D341Med (cell line): Measurements from ENCODE around the gene SMC1A.

Source experiments
- DNase-seq: peaks from one replicate; pipeline ENCODE4 v3.0.0; 2012; ENCODE audit warnings: low spot score

Gene SMC1A

GRCh38 chrX:53340852-53341645, 81.4 kb downstream of the SMC1A start:
- DNase-seq = no peak

DNA sequence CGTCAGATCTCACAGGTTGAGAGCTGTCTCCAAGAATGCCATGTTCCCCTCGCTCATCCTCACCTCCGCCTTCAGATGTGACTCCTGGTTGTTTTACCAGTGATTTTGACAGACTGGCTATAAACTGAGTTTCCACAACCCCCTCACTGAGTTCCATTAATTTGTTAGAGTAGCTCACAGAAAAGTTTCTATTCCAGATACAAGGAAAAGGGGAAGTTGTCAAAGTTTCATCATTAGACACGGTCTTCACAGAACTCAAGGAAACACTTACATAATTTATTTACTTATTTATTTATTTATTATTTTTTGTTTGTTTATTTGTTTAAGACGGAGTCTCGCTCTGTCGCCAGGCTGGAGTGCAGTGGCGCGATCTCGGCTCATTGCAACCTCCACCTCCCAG, 85.4 kb downstream of the SMC1A start:
- no peak for DNase-seq

GRCh38 chrX:53333853-53334252, 88.6 kb downstream of the SMC1A start:
- DNase-seq = no peak

DNA sequence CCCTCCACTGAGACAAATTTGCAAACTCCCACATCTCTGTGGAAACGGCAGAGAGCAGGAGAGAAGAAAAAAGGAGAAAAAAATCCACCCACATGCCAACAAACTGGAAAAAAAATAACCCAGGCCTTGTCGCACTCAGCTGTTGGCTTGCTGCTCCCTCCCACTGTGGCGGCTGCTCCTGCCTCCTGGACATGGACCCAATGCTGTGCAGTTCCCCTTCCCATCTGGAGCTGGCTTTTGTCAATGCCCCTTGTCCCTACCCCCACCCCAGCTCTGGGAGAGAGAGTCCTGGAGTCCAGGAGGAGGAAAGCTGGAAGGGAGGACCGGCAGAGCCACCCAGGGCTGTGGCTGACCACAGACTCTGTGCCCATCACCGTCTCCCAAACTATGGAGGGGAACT, 90.2 kb downstream of the SMC1A start:
- no peak for DNase-seq

DNA sequence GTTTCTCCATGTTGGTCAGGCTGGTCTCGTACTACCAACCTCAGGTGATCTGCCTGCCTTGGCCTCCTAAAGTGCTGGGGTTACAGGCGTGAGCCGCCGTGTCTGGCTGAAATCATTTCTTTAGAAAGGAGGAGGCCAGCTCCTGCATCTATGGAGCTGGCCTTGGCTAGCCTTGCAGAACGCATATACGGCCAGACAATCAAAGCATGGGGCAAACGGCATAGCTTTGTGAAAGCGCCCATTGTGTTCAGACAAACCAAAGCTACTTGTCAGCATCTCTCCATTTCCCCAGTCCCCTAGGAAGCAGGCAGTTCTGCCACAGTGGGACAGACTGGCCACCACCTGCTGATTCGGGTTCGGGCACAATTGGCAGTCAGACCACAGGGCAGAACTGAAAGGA, 92.1 kb downstream of the SMC1A start:
- DNase-seq = no peak

DNA sequence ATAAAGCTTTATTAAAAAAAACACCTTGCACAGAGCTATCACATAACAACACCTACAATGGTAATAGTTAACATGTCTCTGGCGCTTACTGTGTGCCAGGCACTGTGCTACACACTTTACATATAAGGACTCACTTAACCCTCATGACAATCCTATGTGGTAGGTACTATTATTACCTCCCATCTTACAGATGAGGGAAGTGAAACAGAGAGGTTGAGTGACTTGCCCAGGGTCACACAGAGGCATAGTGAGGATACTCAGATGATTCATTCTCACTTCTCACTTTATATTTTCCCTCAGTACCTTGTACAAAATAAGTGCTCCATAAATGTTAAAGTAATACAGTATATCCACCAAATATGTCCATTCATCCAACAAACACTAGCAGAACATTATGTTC, 97.7 kb downstream of the SMC1A start:
- no peak for DNase-seq
